ENCODE measurements around the gene ATRNL1.

- TF ChIP-seq CTCF (IDR thresholded peaks at IDR 0.05) = no peak
- no peak for TF ChIP-seq POLR2A (IDR thresholded peaks at IDR 0.05)
These were observed 185.1 kb downstream of the ATRNL1 start for GRCh38 chr10:115278294-115278693.

Measured in prostate gland (tissue), 2 donors.